ENCODE measurements around the gene PARG. TPM values are rescaled to one million over a fixed set of nuclear protein-coding genes. Genes with fewer than 3 reads are reported as not detected.

PARG gene
- polyA plus RNA-seq, 1 donor (not counting 4 experiments of a cell fraction or from before 2014, with no cell fraction given) = 18.6 TPM

- no peak for DNase-seq (ENCODE audit: low read depth, low spot score)
- Histone ChIP-seq H3K27ac (ENCODE audit: control insufficient read depth, insufficient read depth, low read length) (no peak overlapping the region), H3K9me1 (ENCODE audit: control insufficient read depth, extremely low read depth, insufficient read depth, low read length) (no peaks in the 10 kb centered on the region), H3K4me1 (ENCODE audit: control insufficient read depth, extremely low read depth, insufficient read depth, low read length) (no peaks in the 10 kb centered on the region), H2AFZ (ENCODE audit: control insufficient read depth, low read length) (no peak overlapping the region), H3K79me2 (ENCODE audit: control insufficient read depth, insufficient read depth, low read length) (no peaks in the 10 kb centered on the region), H4K20me1 (ENCODE audit: control insufficient read depth, extremely low read depth, insufficient read depth, low read length) (no peaks in the 10 kb centered on the region), H3K9ac (ENCODE audit: control insufficient read depth, extremely low read depth, insufficient read depth, low read length) (no peak overlapping the region), H3K9me3 (ENCODE audit: control insufficient read depth, low read depth, low read length) (no peaks in the 10 kb centered on the region), H3K4me2 (ENCODE audit: control insufficient read depth, extremely low read depth, insufficient read depth, low read depth, low read length) (no peak overlapping the region), H3K36me3 (ENCODE audit: control insufficient read depth in 2 of 2, extremely low read depth in 1 of 2, insufficient read depth in 2 of 2, low read length in 2 of 2) (no peaks in the 10 kb centered on the region), H3K27me3 (ENCODE audit: control insufficient read depth, extremely low read depth, insufficient read depth, low read length) (peaks cover 5% of the 10 kb centered on the region), H3K4me3 (ENCODE audit: control insufficient read depth in 2 of 3, extremely low read depth in 1 of 3, insufficient read depth in 2 of 3, low read depth in 1 of 3, low read length in 3 of 3) (no peak overlapping the region)
- no peak for TF ChIP-seq EZH2 (IDR thresholded peaks at IDR 0.05; ENCODE audit: low read length)
- TF ChIP-seq CTCF (optimal IDR thresholded peaks at IDR 0.05 in 1 of 3, IDR thresholded peaks at IDR 0.05 in 1 of 3, conservative IDR thresholded peaks at IDR 0.05 in 1 of 3; ENCODE audit: extremely low read depth in 1 of 3, insufficient read depth in 2 of 3, low read length in 3 of 3) = no peak
- no peak for FAIRE-seq
- dilution Hi-C loops (cut with MboI; ENCODE audit: extremely low pct_ligation_motif_present, low sequenced_read_pairs) = no loop called here
These were observed 163.6 kb downstream of the PARG start for GRCh38 chr10:49778197-49778596.

GRCh38 chr10:49776851-49777250, 165.0 kb downstream of the PARG start:
- peaks cover 5% of the 10 kb centered on the region for H3K27me3 ChIP-seq (ENCODE audit: control insufficient read depth, extremely low read depth, insufficient read depth, low read length)

More at GRCh38 chr10:49776851-49777250, 165.0 kb downstream of the PARG start:
- H3K79me2 ChIP-seq (ENCODE audit: control insufficient read depth, insufficient read depth, low read length) = no peaks in the 10 kb centered on the region
- DNase-seq (ENCODE audit: low read depth, low spot score) = no peak
- no peaks in the 10 kb centered on the region for H3K9me1 ChIP-seq (ENCODE audit: control insufficient read depth, extremely low read depth, insufficient read depth, low read length)
- H3K27ac ChIP-seq (ENCODE audit: control insufficient read depth, insufficient read depth, low read length) = no peak overlapping the region
- no peaks in the 10 kb centered on the region for H4K20me1 ChIP-seq (ENCODE audit: control insufficient read depth, extremely low read depth, insufficient read depth, low read length)
- dilution Hi-C loops (cut with MboI; ENCODE audit: extremely low pct_ligation_motif_present, low sequenced_read_pairs) = no loop called here
- no peak for FAIRE-seq
- H3K4me1 ChIP-seq (ENCODE audit: control insufficient read depth, extremely low read depth, insufficient read depth, low read length) = no peaks in the 10 kb centered on the region
- H3K4me3 ChIP-seq (ENCODE audit: control insufficient read depth in 2 of 3, extremely low read depth in 1 of 3, insufficient read depth in 2 of 3, low read depth in 1 of 3, low read length in 3 of 3) = no peak overlapping the region
- H3K9ac ChIP-seq (ENCODE audit: control insufficient read depth, extremely low read depth, insufficient read depth, low read length) = no peak overlapping the region
- TF ChIP-seq CTCF (optimal IDR thresholded peaks at IDR 0.05 in 1 of 3, IDR thresholded peaks at IDR 0.05 in 1 of 3, conservative IDR thresholded peaks at IDR 0.05 in 1 of 3; ENCODE audit: extremely low read depth in 1 of 3, insufficient read depth in 2 of 3, low read length in 3 of 3) = no peak
- TF ChIP-seq EZH2 (IDR thresholded peaks at IDR 0.05; ENCODE audit: low read length) = no peak
- no peak overlapping the region for H2AFZ ChIP-seq (ENCODE audit: control insufficient read depth, low read length)
- no peaks in the 10 kb centered on the region for H3K36me3 ChIP-seq (ENCODE audit: control insufficient read depth in 2 of 2, extremely low read depth in 1 of 2, insufficient read depth in 2 of 2, low read length in 2 of 2)
- H3K4me2 ChIP-seq (ENCODE audit: control insufficient read depth, extremely low read depth, insufficient read depth, low read depth, low read length) = no peak overlapping the region
- H3K9me3 ChIP-seq (ENCODE audit: control insufficient read depth, low read depth, low read length) = no peaks in the 10 kb centered on the region
